ENCODE measurements around the gene RNF128.

The RNF128 gene, protein sequence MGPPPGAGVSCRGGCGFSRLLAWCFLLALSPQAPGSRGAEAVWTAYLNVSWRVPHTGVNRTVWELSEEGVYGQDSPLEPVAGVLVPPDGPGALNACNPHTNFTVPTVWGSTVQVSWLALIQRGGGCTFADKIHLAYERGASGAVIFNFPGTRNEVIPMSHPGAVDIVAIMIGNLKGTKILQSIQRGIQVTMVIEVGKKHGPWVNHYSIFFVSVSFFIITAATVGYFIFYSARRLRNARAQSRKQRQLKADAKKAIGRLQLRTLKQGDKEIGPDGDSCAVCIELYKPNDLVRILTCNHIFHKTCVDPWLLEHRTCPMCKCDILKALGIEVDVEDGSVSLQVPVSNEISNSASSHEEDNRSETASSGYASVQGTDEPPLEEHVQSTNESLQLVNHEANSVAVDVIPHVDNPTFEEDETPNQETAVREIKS

DNA sequence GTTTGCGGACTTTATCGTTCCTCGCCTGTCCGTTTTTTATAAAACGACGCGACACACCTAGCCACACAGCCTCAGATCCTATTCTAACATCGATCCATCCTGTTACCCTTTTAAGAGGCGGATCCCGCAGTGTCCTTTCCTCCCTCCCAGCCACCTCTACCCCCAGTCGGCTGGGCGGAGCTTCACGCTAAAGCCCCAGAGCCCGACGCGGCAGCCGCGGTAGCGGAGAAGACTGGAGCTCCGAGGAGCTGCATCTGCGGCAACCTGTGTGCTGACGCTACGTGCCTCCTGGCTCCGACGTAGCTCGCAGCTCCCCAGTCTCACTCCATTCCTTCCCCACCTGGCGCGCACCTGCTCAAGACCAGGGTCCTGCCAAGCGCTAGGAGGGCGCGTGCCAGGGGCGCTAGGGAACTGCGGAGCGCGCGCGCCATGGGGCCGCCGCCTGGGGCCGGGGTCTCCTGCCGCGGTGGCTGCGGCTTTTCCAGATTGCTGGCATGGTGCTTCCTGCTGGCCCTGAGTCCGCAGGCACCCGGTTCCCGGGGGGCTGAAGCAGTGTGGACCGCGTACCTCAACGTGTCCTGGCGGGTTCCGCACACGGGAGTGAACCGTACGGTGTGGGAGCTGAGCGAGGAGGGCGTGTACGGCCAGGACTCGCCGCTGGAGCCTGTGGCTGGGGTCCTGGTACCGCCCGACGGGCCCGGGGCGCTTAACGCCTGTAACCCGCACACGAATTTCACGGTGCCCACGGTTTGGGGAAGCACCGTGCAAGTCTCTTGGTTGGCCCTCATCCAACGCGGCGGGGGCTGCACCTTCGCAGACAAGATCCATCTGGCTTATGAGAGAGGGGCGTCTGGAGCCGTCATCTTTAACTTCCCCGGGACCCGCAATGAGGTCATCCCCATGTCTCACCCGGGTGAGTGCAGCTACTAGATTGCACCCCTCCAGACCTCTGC, at the start of gene RNF128:
RNF128 (plus strand) TSS at position 217 of the 953 bp plus-strand sequence; CDS start at position 430, 213 bp downstream.
- DNase-seq (ENCODE audit: low spot score): peak; percentile 17

DNA sequence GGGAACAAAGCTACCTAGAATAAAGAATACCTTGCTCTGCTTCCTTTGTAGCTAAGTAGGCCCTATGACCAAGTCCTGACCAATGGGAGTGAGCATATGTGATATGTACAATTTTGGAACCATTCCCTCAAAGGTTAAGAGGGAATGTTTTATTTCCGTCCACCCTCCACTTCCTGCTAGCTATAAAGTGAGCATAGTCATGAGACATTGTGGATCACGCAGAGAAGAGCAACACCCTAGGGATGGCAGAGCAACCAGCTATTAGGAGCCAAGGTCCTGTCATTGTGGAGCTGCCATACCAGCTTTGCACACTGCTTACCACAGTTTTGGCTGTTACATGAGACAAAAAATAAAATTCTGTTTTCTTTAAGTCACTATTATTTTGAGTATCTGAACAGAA, 45.8 kb upstream of the RNF128 start:
- no peak for DNase-seq (ENCODE audit: low spot score)

DNA sequence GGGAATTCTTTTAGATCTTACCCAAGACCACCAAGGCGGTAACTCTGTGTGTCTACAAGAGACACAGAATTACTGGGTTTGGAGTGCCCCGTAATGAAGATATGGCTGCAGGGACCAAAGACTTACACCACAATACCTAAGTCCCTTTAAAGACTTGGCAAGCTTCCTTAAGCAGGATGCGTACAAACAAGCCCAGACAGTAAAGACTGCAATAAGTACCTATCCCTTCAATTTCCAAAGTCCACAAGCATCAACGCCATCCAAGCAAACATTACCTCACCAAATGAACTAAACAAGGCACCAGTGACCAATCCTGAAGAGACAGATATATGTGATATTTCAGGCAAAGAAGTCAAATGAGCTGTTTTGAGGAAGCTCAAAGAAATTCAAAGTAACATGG, 42.3 kb upstream of the RNF128 start:
- no peak for DNase-seq (ENCODE audit: low spot score)

DNA sequence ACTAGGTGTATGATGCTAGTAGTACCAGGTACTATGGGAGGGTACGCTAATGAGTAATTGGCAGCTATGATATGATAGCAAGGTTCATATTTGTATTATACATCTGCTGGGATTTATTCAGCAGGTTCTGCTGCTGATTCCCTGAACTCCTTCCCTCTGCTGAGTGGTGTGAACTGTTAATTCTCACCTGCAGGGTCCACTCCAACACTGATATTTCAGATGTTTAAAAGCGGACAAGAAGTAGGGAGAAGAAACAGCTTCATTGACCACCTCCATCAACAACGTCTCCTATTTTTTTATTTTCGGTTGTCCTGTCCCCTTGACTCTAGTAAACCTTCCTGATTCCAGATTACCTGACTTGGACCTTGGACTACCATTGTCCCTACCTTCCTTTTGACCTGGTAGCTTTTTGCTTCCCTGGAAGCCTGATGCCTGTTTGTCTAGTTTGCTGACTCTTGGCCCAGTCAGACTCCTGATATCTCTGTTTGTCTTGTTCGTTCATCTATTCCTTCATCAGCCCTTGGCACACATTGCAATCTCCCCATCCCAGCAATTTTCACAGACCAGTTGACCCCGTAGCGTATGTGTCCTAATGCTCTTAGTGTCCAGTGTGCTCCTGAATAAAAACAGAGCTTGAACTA, 34.0 kb upstream of the RNF128 start:
- no peak for DNase-seq (ENCODE audit: low spot score)

DNA sequence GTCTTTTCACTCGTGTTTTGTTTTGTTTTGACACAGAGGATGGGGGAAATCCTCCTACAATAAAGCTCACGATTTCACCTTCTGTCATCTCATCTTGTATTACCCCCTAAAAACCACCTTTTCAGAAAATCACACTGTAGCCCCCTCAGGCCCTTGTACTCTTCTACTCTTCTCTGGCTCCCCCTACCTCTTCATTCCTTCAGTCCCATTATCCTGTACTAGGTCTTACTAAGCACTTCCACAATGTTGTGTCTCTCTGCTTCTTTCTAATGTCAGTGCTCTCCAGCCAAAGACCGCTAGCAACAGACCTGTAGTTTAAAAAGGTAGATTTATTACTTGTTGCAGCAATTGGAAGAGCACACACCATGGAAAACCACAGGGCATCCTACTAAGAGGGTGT, 30.0 kb upstream of the RNF128 start:
- no peak for DNase-seq (ENCODE audit: low spot score)

DNA sequence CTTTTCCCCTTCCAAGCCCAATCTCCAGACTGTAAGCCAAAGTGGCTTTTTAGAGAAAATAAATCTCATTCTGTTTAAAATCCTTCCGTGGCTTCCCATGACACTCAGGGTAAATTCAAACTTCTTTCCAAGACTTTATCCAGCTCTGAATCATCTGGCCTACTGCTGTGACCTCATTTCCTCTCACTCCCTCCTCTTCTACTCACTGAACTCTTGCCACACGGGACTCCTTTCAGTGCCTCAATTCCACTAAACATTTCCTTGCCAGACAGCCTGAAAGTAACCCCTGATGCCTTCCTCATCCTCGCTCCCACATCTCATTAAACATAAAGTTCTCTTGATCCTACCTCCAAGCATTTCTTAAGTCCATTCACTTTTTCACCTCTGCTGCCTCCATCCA, 27.8 kb upstream of the RNF128 start:
- no peak for DNase-seq (ENCODE audit: low spot score)

DNA sequence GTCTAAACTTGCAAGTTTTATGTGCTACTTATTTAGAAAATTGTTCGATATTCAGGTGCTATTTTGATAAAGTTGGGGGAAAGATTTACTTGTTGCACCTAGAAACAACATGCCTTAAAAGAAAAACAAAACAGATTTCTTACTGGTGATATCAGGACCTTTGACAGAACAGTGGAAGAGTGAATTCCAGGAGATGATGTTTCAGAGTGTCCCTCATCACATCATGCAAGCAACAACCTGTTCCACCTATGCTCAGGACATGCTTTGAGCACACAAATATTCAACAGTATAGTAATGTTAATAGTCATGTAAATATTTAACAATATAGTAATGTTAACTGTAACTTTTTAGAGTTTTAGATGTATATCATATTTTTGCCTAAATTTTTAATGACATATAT, 23.9 kb upstream of the RNF128 start:
- DNase-seq (ENCODE audit: low spot score): no peak

DNA sequence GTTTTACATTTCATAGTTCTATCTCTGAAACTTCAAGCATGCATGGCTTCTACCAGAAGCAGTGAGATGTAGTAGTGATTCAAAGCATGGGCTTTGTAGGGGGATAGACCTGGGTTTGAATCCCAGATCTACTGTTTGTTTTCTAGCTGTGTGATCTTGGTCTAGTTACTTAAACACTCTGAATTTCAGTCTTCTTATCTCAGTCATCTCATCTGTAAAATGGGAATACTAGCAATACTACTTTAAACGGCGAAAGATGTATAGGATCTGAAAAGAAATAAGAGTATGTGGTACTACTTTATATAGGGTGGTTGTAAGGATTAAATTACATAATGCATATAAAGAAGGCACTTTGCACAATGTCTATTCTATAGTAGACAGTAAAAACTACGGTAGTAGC, 20.0 kb upstream of the RNF128 start:
- no peak for DNase-seq (ENCODE audit: low spot score)

DNA sequence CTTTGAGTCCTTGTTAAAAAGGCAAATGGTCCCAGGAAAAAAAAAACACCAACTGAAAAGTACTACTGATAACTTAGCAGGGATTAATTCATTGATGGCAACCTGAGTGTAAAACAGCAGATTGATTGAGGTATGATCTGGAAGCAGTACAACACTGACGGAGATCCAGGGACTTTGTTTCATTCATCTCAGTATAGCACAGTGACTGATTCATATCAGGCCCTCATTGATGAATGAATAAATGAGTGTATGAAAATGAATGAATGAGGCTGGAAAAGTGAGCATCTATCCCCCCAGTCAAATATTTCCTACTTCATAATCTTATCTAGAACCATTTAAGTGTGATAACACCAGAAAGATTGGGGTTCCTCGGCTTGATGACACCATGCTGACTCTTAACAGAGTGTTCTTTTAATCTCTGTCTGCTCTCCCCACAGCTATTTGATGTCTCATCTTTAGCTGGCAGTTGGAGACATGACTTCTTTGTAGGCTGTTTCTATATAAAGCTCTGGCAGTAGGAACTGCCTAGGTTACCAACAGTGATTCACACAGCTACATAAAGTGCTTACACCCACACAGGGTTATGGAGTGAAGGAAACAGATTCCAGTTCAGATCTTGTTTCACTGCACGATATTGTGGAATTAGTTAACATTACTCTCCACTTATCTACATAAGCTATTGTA, 18.6 kb upstream of the RNF128 start:
- peak; percentile 0 for DNase-seq (ENCODE audit: low spot score)

DNA sequence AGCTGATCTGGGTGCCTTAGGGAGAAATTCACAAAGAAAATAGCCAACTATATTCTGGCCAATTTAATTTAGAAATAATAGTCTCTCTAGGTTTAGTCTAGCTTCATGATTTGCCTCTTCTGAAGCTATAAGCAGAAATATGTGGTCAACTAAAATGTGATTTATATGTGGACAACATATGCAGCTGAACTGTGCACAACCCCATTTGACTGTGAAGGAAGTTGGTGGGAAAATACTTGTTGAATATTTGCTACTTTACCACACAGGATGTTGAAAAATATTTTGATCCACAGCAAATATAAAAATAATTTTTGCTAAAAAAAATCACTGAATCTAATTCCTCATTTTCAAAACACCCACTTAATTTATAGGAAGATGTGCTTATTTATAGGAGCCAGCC, 15.7 kb upstream of the RNF128 start:
- DNase-seq (ENCODE audit: low spot score): no peak

DNA sequence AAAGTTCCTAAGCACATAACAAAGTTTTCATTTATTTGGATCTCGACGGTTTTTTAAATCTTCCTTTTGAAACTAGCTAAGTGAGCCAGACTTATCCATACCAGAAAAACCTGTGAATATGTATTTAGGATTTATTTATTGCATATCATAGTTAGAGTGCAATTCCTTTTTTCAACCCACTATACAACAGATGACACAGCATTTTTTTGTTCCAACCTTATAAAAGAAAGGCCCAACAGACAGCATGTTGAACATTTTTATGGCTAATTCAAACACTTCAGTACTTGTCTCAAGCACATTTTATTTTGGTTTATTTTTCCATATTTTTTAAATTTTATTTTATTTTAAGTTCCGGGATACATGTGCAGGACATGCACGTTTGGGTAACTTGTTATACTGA, 15.1 kb upstream of the RNF128 start:
- no peak for DNase-seq (ENCODE audit: low spot score)

DNA sequence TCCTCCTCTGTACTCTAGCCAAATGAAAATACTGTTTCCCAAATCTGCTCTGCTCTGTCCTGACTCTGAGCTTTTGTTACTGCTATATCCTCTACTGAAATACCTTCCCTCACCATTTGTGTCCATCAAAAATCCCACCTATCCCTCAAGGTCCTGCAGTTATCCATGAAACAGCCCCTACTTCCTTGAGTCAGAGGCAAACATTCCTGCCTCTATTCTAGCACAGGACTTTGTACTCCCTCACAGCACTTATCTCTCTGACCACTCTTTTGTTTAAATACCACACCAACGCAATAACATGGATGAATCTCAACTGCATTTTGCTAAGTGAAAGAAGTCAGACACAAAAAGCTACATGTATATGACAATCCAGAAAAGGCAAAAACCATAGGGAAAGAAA, 10.5 kb upstream of the RNF128 start:
- DNase-seq (ENCODE audit: low spot score): no peak

DNA sequence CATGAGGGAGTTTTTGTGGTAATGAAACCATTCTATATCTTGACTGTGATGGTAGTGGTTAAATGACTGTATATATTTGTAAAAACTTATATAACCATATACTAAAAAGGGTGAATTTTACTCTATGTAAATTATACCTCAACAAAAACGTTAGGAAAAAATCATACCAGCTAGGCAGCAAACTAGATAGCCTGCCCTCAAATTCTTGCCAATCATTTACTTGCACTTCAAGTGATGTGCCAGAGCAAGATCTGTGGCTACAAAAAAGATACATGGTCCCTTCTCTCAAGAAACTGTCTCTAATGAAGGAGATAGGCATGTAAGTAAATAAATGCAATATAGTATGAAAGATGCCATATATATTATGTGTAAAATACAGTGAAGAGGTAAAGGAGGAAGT, 10.0 kb upstream of the RNF128 start:
- no peak for DNase-seq (ENCODE audit: low spot score)

DNA sequence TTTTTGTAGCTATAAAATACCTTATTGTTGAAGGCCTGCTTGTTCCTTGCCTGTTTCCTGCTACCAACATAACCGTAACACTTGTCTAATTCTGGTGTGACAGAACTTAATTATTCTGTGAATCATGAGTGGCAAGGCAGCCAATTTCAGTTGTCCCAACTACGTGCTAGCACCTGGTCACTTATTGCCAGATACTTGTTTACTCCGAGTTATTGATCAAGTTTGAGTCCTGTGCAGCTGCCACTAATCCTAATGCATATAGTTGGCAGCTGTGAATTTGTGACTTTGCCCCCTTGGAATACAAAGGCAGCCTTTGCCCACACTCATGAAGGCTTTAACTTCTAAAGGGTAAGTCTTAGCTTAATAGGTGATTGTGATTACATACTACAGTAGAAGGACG, 7.8 kb upstream of the RNF128 start:
- DNase-seq (ENCODE audit: low spot score): no peak

DNA sequence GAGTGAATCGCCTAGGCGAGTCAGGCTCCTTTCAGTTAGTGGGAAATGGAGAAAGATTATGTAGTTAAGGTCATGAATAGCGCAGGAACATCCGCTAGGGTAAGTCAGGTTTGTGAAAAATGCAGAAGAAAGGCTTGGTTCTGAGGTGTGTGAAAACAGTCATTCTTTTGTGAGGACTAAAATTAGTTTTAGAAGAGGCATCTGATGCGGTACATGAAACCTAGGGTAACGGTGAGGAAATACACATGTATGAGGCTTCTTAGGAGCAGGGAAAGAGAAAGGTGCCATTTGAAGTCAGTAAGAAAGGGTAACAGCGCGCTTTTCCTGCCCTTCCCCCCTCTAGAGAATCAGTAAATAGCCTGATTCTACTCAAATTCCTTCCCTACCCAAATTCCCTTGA, 570 bp upstream of the RNF128 start:
- peak; percentile 1 for DNase-seq (ENCODE audit: low spot score)

DNA sequence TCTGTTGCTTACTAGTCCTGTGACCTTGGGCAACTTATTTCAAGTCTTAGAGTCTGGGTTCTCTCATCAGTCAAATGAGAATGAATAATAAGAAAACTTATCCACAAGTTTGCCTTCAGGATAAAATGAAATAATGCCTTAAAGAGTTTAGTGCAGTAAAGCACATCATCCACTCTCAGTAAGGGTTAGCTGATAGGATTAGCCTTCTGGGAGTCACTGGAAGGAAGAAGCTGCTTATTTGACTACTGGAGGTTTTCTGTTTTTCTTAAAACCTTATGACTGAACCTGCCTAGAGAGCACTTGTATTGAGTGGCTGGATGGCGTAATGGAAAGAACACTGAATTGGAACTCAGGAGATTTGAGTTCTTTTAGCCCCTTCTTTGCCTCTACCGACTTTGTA, 1.8 kb downstream of the RNF128 start:
- DNase-seq (ENCODE audit: low spot score): peak; percentile 0

DNA sequence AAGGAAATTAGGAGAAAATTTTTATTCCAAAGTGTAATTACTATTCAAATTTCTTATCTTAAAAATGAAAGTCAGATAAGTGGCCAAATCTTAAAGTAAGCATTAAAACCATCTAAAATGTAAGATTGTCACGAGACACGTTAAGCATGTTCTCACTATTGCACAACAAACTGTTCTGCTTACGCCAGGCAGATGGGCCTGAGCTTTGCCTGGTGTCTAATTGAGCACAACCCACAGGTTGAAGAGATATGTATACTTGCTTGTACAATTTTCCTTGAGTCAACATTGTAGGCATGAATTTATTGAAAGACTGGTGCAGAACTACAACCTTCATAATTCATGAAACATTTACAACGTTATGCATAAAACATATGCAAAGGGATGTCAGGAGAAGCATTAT, 3.9 kb downstream of the RNF128 start:
- DNase-seq (ENCODE audit: low spot score): no peak

DNA sequence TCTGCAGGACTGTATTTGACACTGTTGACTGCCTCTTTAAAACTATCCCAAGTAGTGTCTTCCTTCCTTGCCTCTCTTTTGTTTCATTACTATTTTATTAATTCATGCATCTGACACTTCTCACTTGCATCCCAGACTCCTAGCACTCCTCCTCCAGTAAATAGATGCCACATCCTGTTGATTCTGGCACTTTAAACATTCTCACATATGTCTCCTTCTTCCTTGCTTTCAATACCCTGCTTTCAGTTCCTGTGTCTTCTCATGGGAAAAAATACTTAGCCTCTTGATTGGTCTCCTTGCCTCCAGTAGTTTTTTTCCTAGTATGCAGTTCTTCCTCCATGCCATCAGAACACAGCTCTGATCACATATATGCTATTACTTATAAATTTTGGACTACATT, 5.1 kb downstream of the RNF128 start:
- no peak for DNase-seq (ENCODE audit: low spot score)

DNA sequence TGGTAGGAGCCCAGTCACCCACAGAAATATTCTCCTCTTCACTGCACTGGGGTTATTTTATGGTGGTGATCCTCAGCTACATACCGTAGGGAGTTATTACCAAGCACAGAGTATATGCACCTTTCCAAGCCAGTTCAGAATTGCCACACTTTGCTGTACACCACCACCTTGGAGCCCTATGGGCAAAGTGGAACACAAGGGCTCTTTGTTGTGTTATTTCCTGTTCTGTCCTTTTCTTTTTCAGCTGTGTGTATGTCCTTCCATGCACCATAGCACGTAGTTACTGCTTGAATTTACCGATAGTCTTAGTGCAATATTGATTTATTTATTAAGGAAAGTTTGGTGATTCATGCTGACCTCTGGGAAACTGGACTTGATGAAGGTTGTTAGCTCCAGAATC, 8.3 kb downstream of the RNF128 start:
- no peak for DNase-seq (ENCODE audit: low spot score)

DNA sequence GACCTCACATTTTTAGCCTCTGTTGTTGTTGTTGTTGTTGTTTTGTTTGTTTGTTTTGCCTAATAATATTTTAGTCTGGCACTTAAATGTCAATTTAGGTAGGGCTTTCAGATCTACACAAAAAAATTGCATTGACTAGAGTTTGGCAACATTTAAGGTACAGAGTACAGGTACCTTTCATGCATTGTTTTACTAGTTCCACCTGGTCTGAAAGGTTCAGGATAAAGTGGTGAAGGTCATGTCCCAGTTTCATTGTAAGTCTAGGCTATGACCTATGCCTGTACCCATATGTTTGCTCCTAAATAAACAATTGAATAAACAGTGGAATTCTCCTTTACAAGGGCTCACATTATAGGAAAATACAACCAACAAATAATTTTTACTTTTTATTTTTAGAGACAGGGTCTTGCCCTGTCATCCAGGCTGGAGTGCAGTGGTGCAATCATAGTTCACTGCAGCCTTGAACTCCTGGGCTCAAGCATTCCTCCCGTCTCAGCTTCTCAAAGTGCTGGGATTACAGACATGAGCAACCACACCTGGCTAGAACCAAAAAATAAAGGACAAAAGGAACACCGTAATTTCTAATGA, 13.8 kb downstream of the RNF128 start:
- no peak for DNase-seq (ENCODE audit: low spot score)

DNA sequence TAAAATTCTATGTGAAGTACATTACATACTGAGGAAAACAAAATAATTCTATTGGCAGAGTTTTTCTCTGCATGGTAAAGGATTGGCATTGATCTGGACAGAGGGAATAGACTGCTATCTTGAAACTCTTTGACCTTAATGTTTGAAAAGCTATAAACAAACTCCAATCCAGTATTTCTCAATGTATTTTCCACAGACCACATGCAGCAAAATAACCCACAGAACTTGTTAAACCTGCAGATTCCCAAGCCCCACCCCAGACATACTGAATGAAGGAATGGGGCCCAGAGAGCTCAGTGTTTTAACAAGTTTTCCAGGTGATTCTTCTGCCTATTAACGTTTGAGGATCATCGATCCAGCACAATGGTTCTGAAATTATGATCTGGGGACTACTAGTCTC, 15.7 kb downstream of the RNF128 start:
- no peak for DNase-seq (ENCODE audit: low spot score)

DNA sequence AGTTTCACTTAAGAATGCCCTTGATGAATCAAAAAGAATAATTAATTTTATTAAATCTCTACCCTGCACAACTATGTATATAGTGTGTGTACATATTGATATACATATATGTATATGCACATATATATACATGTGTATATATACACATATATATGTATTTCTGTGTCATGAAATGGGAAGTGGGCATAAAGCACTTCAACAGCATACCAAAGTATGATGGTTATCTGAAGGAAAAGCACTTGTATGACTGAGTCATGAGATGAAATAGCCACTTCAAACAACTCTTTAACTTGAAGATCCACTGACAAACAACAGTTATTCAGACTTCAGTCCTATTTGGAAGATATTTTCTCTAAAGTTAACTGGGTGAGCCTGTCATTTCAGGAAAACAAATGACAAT, 16.3 kb downstream of the RNF128 start:
- no peak for DNase-seq (ENCODE audit: low spot score)
